ENCODE measurements around the gene FOXL2NB. TPM values are rescaled to one million over a fixed set of nuclear protein-coding genes. Genes with fewer than 3 reads are reported as not detected.

FOXL2NB gene
- not detected for polyA plus RNA-seq (2012; ENCODE audit: insufficient read depth, insufficient read length, low read depth)

- Histone ChIP-seq H3K9me3 (no peaks in the 10 kb centered on the region), H3K4me3 (ENCODE audit: low read depth, low read length) (no peak within 1 kb of the TSS), H3K4me1 (no peaks in the 10 kb centered on the region), H3K36me3 (no peaks in the 10 kb centered on the region), H3K27me3 (peaks cover 100% of the 10 kb centered on the region)
- no peak for DNase-seq
- TF ChIP-seq, protein P1, sequence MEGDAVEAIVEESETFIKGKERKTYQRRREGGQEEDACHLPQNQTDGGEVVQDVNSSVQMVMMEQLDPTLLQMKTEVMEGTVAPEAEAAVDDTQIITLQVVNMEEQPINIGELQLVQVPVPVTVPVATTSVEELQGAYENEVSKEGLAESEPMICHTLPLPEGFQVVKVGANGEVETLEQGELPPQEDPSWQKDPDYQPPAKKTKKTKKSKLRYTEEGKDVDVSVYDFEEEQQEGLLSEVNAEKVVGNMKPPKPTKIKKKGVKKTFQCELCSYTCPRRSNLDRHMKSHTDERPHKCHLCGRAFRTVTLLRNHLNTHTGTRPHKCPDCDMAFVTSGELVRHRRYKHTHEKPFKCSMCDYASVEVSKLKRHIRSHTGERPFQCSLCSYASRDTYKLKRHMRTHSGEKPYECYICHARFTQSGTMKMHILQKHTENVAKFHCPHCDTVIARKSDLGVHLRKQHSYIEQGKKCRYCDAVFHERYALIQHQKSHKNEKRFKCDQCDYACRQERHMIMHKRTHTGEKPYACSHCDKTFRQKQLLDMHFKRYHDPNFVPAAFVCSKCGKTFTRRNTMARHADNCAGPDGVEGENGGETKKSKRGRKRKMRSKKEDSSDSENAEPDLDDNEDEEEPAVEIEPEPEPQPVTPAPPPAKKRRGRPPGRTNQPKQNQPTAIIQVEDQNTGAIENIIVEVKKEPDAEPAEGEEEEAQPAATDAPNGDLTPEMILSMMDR (IDR thresholded peaks at IDR 0.05; ENCODE audit: low read depth, low read length), result no peak
These were observed at the start of gene FOXL2NB, which contains the start of gene FOXL2 for GRCh38 chr3:138946663-138947494. TSS of gene FOXL2NB (plus strand) at chr3:138947217. CDS start at chr3:138947365, 148 bp downstream. TSS of gene FOXL2 (minus strand) at chr3:138947137. CDS start at chr3:138946722, 415 bp downstream.

DNA sequence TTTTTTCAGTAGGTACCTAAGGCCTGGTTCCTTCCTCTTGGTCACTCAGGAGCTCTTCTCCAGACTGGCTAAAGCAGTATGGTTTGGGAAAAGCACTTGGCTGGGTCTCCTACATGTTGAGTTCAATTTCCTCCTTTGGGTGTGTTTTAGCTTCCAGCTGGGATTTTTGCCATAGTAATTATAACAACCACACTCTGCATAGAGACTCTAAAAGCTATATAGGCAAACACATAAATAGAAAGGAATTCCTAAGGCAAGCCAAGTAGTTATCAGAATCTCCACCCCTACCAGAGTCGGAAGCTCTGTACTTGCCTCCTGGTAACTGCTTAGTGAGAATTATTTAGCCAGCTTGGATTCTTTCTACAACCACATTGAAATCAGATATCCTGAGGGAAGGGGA lies 48.7 kb upstream of the FOXL2NB start:
- H3K9me3 ChIP-seq, result no peaks in the 10 kb centered on the region

GRCh38 chr3:138898708-138899107 lies 48.3 kb upstream of the FOXL2NB start:
- H3K4me3 ChIP-seq (ENCODE audit: low read depth, low read length), result no peak overlapping the region
- no peak for DNase-seq
- no peaks in the 10 kb centered on the region for H3K4me1 ChIP-seq
- no peaks in the 10 kb centered on the region; the same call in 1 of the 2 replicates for H3K27me3 ChIP-seq
- TF ChIP-seq, protein P1 (IDR thresholded peaks at IDR 0.05; ENCODE audit: low read depth, low read length), result no peak
- no peaks in the 10 kb centered on the region for H3K9me3 ChIP-seq
- H3K36me3 ChIP-seq, result no peaks in the 10 kb centered on the region

More for the DNA sequence above, 48.7 kb upstream of the FOXL2NB start:
- Histone ChIP-seq H3K27me3 (no peaks in the 10 kb centered on the region; the same call in 1 of the 2 replicates), H3K36me3 (no peaks in the 10 kb centered on the region), H3K4me3 (ENCODE audit: low read depth, low read length) (no peak overlapping the region), H3K4me1 (no peaks in the 10 kb centered on the region)
- DNase-seq, result no peak
- TF ChIP-seq, protein P1 (IDR thresholded peaks at IDR 0.05; ENCODE audit: low read depth, low read length), result no peak

DNA sequence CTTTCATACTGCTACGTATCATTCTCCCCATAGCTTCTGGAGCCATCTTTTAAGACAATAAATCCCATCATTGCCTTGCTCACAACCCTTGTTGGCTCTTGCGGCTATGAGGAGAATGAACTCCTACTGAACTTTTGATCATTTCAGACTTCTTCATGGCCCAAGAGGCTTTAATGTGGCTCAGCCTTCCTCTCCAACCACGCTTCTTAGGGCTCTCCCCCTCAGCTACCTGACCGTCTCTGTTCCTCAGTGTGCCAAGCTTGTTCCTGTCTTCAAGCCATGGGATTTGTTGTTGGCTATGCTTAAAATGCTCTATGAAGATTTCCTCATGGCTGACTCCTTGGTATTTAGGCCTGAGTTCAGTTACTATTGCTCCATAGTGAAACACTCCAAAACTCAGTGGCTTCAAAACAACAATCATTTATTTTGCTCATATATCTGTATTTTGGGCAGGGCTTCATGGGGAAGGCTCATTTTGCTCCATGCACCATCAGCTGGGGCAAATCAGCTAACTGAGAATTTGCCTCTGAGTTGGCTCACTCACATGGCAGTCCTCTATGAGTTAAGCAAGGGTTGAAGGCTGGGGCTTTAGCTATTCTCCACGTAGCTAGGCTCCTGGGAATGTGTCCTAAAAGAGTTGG lies 47.5 kb upstream of the FOXL2NB start:
- TF ChIP-seq, protein P1 (IDR thresholded peaks at IDR 0.05; ENCODE audit: low read depth, low read length), result no peak
- Histone ChIP-seq H3K4me1 (no peaks in the 10 kb centered on the region), H3K36me3 (no peaks in the 10 kb centered on the region), H3K27me3 (no peaks in the 10 kb centered on the region; the same call in 1 of the 2 replicates), H3K4me3 (ENCODE audit: low read depth, low read length) (no peak overlapping the region), H3K9me3 (no peaks in the 10 kb centered on the region)
- no peak for DNase-seq

DNA sequence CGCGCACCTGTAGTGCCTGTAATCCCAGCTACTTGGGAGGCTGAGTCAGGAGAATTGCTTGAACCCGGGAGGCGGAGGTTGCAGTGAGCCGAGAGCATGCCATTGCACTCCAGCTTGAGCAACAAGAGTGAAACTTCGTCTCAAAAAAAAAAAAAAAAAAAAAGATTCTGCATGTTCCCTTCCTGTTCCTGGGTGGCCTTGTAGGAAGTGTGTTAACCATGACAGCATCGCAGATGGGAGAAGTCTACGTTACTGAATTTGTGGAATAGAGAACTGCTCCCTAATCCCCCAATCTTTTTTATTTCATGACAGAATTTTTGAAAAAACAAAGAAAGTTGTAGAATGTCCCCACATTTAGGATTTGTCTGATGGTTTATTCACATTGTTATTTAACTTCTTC lies 45.5 kb upstream of the FOXL2NB start:
- no peaks in the 10 kb centered on the region for H3K4me1 ChIP-seq
- H3K4me3 ChIP-seq (ENCODE audit: low read depth, low read length), result no peak overlapping the region
- no peak for DNase-seq
- no peaks in the 10 kb centered on the region; the same call in 1 of the 2 replicates for H3K27me3 ChIP-seq
- TF ChIP-seq, protein P1 (IDR thresholded peaks at IDR 0.05; ENCODE audit: low read depth, low read length), result no peak
- H3K9me3 ChIP-seq, result no peaks in the 10 kb centered on the region
- H3K36me3 ChIP-seq, result no peaks in the 10 kb centered on the region

Data from BE2C (cell line).